Peyer's patch (tissue), 4 donors: ENCODE results near the gene RAB44. TPM values are rescaled to one million over a fixed set of nuclear protein-coding genes. Genes with fewer than 3 reads are reported as not detected.

Experiments
- DNase-seq, 3 donors: peaks; one replicate each; pipeline ENCODE4 v3.0.0-alpha.2; 2017 to 2019
- H3K27ac ChIP-seq, 4 donors: fragments of 200-600 bp; sonication (generic); one replicate each; pipeline ENCODE4 v1.5.1; 2016 to 2019
- H3K27me3 ChIP-seq, 2 donors: fragments of 200-600 bp; sonication (generic); one replicate each; pipeline ENCODE4 v1.5.1; 2019
- H3K36me3 ChIP-seq, 3 donors: fragments of 200-600 bp; sonication (generic); one replicate each; pipeline ENCODE4 v1.5.1; 2016 to 2019
- H3K4me1 ChIP-seq, 4 donors: fragments of 200-600 bp; sonication (generic); one replicate each; pipeline ENCODE4 v1.5.1; 2016 to 2019
- H3K4me3 ChIP-seq, 4 donors: fragments of 200-600 bp; sonication (generic); 1 replicate in 3 of 4; 2 replicates in 1 of 4; pipeline ENCODE4 v1.5.1; 2016 to 2019; ENCODE audit warnings: mild to moderate bottlenecking in 1 of 4
- H3K9me3 ChIP-seq, 4 donors: fragments of 200-600 bp; sonication (generic); one replicate each; pipeline ENCODE4 v1.5.1; 2016 to 2019; ENCODE audit warnings: mild to moderate bottlenecking in 1 of 4
- CTCF ChIP-seq, 6 experiments: fragments of 450-650 bp in 4 of 6; fragments of 200-600 bp in 2 of 6; sonication (generic) in 1 of 6; IDR thresholded peaks; one replicate each; pipeline ENCODE4 v1.5.1; 2017 to 2019; ENCODE audit warnings: antibody characterized with exemption in 6 of 6, mild to moderate bottlenecking in 3 of 6, moderate library complexity in 1 of 6
- POLR2A ChIP-seq, 2 donors: fragments of 450-650 bp; IDR thresholded peaks; one replicate each; pipeline ENCODE4 v1.5.1; 2017; ENCODE audit warnings: antibody characterized with exemption in 2 of 2, mild to moderate bottlenecking in 2 of 2, moderate library complexity in 2 of 2
- total RNA-seq, 4 donors: library from RNA; depleted of rRNA; stranded (reverse); fragments of >200 nt; gene quantifications; one replicate each; pipeline ENCODE4 v1.1.0, GENCODE V29; 2016

The RAB44 gene
- total RNA-seq, 4 donors from 2014 or later: 0.47 to 3.3 (median 0.80) TPM

- no peaks in the 10 kb centered on the region for H3K9me3 ChIP-seq
Measured at GRCh38 chr6:36733300-36733699, 35.7 kb downstream of the RAB44 start.

GRCh38 chr6:36734486-36735060 is 36.9 kb downstream of the RAB44 start:
- H3K27me3 ChIP-seq: no peaks in the 10 kb centered on the region
- H3K4me3 ChIP-seq: no peak overlapping the region
- H3K27ac ChIP-seq: peak overlapping the region; percentile 56 to 84 (median 66)
- no peaks in the 10 kb centered on the region for H3K9me3 ChIP-seq
- TF ChIP-seq POLR2A (IDR thresholded peaks at IDR 0.05) (no peak), CTCF (IDR thresholded peaks at IDR 0.05) (no peak)
- H3K36me3 ChIP-seq: no peaks in the 10 kb centered on the region
- peaks cover 0 to 18% (median 2%) of the 10 kb centered on the region in 4 donors for H3K4me1 ChIP-seq
- DNase-seq: no peak

More at GRCh38 chr6:36733300-36733699, 35.7 kb downstream of the RAB44 start:
- Histone ChIP-seq H3K4me1 (peaks cover 0 to 18% (median 2%) of the 10 kb centered on the region in 4 donors), H3K27ac (no peak overlapping the region), H3K36me3 (no peaks in the 10 kb centered on the region), H3K27me3 (no peaks in the 10 kb centered on the region), H3K4me3 (no peak overlapping the region)
- DNase-seq: peak in 1 of 3 donors; percentile 26
- TF ChIP-seq CTCF (IDR thresholded peaks at IDR 0.05): no peak

DNA sequence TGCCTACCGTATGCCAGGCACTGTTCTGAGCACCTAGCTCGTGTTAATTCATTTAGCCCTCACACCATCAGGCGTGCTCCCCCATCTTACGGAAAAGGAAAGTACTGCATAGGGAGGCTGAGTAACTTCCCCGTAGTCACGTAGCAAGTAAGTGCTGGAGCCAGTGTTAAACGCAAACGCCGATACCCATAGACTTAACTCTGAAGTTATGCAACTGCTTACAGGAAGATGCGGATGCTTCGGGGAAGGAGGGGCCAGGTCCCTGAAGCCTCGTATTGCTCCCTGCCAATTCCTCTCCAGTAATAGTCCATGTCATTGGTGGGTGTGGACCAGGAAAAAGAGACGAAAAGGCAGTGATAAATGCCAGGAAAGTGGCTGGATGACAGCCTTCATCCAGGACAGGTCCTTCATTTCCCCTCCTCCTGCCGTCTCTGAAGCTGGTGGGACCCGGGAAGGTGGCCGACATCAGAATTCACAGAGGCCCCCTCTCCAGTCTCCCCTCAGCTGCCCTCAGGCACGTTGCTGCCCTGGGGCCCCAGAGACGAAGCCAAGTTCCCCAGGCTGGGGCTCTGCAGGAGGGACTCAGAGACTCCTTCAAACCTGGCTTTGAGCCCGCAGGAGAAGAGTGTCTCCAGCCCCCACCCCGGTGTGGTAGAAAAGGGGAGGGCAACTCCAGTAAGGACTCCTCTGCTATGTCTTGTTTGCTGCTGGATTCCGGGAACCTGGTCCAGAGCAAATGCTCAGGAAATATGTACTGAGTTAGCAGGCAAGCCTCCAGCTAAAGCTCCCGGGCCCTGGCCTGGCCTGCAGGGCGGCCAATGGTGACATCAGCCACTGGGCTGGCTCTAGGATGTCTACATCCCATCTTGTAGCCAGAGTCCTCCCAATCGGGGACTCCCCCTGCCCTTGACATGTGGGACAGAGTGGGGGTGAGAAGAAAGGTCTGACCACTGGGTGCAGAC is 37.8 kb downstream of the RAB44 start:
- H3K4me3 ChIP-seq: peak overlapping the region in 2 of 4 donors; percentile 9 to 20
- TF ChIP-seq CTCF (IDR thresholded peaks at IDR 0.05) (peak in 2 of 6 experiments; percentile 7 to 13), POLR2A (IDR thresholded peaks at IDR 0.05) (no peak)

DNA sequence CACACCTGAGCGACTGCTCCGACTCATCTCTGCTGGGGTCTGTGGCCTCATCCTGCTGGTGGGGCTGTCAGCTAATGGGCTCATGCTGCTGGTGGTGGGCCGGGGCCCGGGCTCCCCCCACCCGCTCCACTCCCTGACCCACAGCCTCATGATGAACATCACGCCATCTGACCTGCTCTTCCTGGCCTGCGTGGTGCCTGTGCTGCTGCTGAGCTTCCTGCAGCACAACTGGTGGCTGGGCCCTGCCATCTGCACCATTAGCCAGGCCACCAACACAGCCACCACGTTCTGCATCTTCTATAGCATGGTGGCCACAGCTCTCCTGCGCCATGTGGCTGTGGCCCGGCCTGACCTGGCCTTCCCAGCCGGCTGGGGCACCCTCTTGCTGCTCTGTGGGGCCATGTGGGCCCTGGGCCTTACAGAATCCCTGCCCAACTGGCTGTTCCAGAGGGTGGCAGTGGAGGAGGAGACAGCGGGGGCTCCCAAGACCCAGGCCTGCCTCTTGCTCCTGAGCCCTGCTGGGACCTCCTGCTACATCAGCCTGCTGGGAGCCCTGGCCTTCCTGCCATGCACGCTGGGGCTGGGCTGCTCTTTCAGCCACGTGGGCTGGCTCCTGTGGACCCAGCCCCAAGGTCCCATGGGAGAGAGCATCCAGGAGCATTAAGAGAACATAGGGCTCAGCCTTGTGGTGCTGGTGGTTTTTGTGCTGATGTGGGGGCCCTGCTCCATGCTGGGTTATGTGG is 39.6 kb downstream of the RAB44 start:
- Histone ChIP-seq H3K27ac (no peak overlapping the region), H3K9me3 (no peaks in the 10 kb centered on the region), H3K27me3 (no peaks in the 10 kb centered on the region), H3K36me3 (no peaks in the 10 kb centered on the region), H3K4me3 (no peak overlapping the region), H3K4me1 (peaks cover 0 to 18% (median 2%) of the 10 kb centered on the region in 4 donors)
- TF ChIP-seq POLR2A (IDR thresholded peaks at IDR 0.05): no peak
- no peak for TF ChIP-seq CTCF (IDR thresholded peaks at IDR 0.05)
- no peak for DNase-seq

More for the DNA sequence above, 37.8 kb downstream of the RAB44 start:
- peak in 2 of 3 donors; percentile 56 to 76 for DNase-seq
- Histone ChIP-seq H3K27ac (peak overlapping the region; percentile 56 to 84 (median 66)), H3K4me1 (peaks cover 0 to 18% (median 2%) of the 10 kb centered on the region in 4 donors), H3K9me3 (no peaks in the 10 kb centered on the region), H3K27me3 (no peaks in the 10 kb centered on the region), H3K36me3 (no peaks in the 10 kb centered on the region)

- Histone ChIP-seq H3K27ac (no peak overlapping the region), H3K4me3 (no peak overlapping the region), H3K9me3 (no peaks in the 10 kb centered on the region), H3K27me3 (no peaks in the 10 kb centered on the region), H3K4me1 (peaks cover 0 to 24% (median 2%) of the 10 kb centered on the region in 4 donors), H3K36me3 (no peaks in the 10 kb centered on the region)
- TF ChIP-seq POLR2A (IDR thresholded peaks at IDR 0.05): no peak
- TF ChIP-seq CTCF (IDR thresholded peaks at IDR 0.05): no peak
- no peak for DNase-seq
Measured at GRCh38 chr6:36738108-36738507, 40.5 kb downstream of the RAB44 start.
